ENCODE data around the gene FMN1. TPM values are rescaled to one million over a fixed set of nuclear protein-coding genes. Genes with fewer than 3 reads are reported as not detected.
"Not testable (repeated sequence)": the region's sequence is repeated elsewhere in the genome, so short reads cannot be mapped to it uniquely, and the experiment has no call there.

FMN1 gene
- polyA plus RNA-seq, 1 donor = 0.90 TPM

DNA sequence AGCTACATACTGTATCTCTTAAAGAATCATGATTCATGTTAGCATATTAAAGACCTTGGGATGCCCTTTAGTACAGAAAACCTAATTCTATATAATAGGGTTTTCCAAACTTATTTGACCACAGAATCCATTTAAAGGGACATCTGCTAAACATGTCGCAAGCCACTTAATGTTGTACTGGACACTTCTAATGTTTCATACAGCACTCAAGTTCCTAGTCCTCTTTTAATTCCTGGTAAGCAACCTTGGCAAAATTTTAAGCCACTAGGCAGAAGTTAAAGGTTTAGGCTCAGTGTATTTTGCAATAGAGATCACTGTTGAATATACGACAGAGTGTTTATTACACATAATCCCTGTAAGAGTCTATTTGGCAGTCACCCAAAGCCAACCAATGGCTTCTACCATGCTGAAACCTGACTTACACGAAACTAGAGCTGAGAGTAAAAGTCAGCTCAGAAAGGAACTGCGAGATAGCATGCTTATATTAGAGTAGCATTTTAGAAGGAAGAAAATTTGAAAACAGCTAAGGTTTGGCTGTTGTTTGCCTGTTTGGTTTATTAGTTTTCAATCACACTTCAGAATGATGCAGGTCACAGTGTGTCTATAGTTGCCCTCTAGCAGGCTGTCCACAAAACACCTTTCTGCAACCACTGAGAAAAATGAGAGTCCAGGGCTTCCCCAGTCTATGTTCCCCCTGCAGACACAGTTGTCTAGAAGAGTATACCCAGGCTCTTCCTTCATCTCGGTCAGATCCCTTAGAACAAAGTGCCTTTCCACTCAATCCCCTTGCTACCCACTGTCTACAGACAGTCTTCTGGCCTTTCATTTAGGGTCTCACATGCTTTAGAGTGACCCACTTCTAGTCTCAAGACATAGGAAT, 104.4 kb downstream of the FMN1 start:
- no peak for DNase-seq (ENCODE audit: low read depth)

DNA sequence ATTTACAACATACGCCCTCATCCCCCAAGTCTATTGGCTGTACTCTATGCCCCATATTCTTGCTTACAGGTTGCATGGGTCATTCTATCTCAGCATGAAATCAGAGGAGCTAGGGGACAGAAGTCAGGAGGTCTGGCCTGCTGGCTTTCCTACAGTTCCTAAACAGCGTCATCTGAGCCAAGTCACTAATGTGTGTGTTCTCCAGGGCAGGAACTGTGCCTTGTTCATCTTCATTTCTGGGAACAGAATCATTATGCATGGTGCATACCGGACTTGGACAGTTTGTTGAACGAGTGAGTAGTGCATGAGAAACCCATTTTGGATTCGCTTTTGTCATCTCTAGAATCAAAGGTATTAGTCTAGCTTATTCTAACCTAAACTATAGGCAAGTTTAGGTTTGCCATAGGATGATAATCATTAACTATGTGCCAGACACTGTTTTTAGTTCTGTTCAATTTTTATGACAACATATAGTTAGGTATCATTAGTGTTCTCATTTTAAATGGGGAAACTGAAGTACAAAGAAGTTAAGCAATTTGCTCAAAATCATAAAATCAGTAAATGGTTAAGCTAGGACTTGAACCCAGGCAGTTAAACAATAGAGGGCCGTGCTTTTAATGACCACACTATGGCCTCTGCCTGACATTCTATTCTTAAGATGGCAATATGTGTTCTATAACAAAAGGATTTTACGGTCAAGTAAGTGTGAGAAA, 105.2 kb downstream of the FMN1 start:
- DNase-seq (ENCODE audit: low read depth) = no peak

DNA sequence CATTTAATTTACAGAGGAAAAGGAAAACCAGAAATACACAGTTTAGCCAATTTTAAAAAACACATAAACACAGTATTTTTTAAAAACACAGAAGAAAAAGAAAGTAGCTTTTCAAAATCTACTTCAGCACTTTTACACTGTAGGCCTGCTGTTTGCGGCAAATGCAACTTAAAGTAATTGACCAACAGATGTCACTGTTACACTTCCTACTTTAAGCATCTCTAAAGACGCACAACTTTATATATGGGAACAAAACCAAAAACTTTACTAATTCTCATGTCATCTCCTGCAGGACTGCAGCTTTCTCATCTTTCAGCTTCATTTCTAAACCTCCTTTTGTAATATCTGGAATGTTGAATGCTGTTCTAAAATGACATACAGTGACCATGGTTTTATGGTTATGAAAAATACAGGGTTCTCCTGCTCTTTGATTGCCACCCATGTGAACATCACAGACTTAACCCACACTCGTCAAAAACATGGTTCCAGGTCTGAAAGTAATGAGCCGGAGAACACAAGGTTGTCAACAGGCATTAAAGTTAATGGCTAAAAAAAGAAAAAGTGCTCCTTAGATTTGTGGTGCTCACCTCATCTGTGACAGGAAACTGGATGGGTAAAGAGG, 107.9 kb downstream of the FMN1 start:
- DNase-seq (ENCODE audit: low read depth) = peak; percentile 68

DNA sequence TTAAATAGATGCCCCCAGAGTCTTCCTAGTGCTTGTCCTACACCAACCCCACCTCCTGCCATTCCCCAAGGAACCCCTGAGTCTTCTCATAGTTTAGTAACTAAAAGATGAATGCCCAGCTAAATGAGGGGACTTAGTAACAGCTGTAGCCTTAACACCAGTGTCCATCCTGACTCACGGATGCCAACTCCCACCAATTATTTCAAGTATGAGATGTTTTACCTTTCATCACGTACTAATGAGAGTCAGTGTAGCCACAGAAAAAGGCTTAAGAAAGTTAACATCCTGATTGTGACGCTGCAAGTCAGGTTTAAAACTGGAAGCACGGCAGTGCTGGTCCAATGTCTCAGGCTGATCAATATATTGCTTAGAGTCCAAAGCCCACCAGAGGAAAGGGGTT, 109.9 kb downstream of the FMN1 start:
- no peak for DNase-seq (ENCODE audit: low read depth)

DNA sequence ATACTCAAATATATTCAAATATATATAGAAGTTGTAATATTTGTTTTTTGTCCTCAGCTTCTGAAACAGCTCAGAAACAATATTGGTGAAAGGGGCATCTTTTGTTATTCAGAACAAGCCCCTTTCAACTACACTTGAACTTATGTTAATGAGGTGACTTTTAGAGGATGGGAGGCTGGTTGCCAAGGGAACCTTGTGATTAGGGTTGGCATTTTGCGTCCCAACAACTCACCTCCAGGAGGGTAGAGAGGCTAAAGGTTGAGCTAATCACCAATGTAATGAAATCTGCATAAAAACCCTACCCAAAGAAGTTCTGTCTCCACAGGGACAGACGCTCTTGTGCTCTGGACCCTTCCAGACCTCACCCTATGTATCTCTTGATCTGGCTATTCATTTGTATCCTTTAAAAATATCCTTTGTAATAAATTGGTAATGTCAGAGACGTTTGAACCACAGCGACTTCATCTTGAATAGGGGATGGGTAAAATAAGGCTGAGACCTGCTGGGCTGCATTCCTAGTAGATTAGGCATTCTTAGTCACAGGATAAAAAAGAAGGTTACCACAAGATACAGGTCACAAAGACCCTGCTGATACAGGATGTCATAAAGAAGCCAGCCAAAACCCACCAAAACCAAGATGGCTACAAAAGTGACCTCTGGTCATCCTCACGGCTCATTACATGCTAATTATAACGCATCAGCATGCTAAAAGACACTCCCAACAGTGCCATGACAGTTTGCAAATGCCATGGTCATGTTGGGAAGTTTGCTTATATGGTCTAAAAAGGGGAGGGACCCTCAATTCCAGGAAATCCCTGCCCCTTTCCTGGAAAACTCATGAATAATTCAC, 111.1 kb downstream of the FMN1 start:
- DNase-seq (ENCODE audit: low read depth) = no peak

DNA sequence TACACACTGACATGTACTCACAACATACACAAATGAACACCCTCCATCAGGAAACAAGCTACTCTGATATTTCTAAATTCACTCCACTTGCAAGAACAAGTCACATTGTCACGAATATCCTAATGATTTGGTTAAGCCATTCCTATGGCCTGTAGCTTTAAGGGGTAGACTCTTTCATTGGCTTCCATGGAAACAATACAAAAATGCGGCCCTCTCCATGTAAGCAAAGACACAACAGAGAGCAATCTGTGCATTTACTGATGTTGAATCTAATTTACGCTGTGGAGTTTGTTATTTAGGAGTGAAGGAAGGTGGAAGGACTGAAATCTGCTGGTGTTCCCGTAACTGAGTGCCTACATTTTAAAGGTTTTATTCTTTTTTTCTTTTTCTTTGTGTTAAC, 114.5 kb downstream of the FMN1 start:
- DNase-seq (ENCODE audit: low read depth) = no peak

DNA sequence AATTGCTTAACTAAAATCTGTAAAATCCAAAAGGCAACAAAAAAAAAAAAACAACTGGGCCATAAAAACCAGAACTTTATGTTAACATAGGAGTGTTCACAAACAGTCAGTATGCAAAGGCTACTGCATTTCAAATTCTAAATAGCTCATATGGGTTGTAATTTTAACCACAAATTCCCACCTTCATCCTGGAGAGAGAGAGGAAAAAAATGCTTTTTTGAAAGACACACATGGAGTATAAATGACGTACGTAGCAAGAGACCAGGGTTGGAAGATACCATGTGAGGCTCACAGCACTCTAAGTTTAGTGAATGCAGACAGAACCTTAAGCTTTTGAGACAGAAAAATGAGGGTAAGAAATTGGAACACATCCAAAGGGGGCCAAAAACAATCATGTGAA, 115.9 kb downstream of the FMN1 start:
- DNase-seq (ENCODE audit: low read depth) = no peak

DNA sequence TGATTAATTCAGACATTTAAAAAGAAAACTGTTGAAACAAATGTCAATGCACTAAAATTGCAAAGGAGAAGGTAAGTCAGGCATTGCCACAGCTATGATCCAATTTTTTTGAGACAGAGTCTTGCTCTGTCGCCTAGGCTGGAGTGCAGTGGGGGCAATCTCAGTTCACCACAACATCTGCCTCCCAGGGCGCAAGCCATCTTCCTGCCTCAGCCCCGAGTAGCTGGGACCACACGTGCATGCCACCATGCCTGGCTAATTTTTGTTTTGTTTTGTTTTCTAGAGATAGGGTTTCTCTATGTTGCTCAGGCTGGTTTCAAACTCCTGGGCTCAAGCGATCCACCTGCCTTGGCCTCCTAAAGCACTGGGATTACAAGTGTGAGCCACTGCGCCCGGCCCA, 117.6 kb downstream of the FMN1 start:
- DNase-seq (ENCODE audit: low read depth) = no peak

DNA sequence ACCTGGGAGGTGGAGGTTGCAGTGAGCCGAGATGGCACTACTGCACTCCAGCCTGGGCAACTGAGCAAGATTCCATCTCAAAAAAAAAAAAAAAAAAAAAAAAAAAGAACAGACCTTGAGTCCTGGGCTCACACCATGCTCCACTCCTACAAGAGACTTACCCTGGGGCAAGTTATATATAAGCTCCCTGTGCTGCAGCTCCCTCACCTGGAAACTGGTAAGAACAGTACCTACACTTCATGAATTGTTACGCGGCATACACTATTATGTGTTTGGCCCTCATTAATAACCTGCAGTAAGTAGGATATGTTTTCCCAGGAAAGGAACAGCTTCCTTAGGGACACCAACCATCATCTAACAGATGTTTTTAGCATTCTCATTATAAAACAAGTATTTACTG, 119.6 kb downstream of the FMN1 start:
- DNase-seq (ENCODE audit: low read depth) = no peak

DNA sequence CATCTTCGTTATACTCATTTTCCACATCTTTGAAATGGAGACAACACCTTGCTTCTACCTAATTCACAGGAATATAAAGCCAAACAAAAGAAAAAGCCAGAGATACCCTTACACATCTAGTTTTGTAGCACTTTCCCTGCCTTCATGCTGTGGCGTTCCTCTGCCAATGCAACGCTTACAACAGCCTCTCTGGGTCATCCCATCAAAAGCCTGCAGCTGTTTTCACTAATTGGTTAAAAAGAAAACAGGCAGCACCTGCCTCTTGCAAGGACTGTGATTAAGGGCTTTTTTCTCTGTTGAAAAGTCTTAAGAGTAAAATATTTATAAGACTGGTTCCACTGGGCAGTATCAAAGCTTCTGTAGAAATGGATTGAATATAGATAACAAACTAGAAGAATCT, 120.3 kb downstream of the FMN1 start:
- no peak for DNase-seq (ENCODE audit: low read depth)

DNA sequence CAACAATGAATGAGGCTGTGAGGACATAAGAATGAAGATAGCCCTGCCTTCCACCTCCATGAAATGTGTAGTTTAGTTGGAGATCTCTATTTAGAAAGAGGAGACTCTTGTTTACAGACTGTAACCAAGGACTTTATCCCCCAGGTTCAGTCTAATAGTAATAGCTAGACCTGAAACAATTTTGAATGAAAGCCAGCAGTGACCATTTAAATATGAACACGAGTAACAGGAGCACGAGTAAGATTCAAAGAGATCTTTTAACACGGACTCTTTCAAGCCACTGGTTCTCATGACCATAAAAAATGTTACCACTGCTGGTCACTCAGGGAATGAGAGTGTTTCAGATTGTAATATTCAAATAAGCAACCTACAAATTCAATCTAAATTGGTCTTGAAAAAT, 123.1 kb downstream of the FMN1 start:
- no peak for DNase-seq (ENCODE audit: low read depth)

DNA sequence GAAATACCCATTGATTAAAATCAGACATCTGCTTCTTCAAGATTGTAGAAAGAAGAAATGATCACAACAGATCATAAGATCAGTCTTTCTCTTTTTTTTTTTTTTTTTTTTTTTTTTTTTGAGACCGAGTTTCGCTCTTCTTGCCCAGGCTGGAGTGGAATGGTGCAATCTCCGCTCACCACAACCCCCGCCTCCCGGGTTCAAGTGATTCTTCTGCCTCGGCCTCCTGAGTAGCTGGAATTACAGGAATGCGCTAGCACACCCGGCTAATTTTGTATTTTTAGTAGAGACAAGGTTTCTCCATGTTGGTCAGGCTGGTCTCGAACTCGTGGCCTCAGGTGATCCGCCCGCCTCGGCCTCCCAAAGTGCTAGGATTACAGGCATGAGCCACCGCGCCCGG, 124.6 kb downstream of the FMN1 start:
- DNase-seq (ENCODE audit: low read depth) = not testable (repeated sequence)

DNA sequence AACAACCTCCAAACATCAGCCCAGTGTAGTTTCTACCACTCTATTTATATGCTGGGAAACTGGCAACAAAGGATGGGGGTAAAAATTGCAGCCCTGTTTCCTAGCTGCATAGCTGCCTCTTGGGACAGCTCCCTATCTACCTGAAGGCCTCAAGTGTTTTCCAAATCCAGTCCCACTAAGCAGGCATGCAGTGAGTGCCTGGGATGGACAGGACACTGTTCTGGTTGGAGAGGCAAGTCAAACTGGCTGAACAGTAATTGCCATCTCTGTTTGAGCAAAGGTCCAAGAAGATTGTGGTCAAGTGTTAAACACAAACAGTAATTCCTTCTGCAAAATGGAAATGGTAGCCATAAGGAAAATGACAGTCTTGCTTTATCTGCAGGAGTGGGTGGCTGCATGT, 125.4 kb downstream of the FMN1 start:
- DNase-seq (ENCODE audit: low read depth) = no peak

DNA sequence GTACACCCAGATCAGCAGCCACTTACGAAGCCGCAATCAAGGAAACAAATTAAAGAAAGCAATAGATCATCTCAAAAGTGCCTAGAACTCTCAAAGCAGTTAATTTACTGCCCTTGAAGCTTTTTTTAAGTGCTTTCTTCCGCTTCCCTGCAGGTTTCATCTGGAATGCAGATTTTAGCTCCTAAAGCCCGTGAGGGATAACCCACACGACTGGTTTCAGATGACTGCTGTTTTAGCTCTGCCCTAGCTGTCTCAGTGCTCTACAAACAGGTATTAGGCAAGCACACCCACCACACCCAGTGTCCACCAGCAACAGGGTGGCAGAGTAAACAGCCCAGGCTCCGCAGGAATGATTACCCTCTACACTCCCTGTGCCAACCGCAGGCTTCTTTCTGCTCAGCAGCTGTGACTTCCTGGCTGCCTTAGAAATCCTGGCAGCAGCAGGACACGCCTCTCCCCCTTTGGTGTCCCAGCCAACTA, 126.0 kb downstream of the FMN1 start:
- no peak for DNase-seq (ENCODE audit: low read depth)

DNA sequence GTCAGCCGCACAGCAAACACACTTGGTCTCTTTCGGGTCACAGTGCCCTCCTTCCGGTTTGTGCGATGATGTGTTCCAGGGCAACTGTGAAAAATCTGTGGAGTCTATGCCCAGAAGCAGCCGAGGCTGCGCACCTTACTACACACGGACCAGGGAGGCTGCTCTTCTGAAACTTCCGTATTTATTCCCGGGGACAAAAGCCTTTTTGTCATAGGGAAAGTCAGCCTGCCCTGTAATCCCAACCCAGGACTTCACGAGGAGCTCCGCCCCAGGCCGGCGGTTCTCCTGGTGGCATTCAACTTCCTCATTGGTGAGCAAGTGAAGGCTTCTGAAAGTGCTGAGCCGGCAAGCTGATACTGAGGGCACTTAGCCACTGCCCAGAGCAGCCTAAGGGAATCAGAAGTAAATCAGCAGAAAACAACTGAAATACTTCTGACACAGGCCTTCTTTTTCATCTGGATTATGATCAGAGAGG, 126.5 kb downstream of the FMN1 start:
- DNase-seq (ENCODE audit: low read depth) = no peak

DNA sequence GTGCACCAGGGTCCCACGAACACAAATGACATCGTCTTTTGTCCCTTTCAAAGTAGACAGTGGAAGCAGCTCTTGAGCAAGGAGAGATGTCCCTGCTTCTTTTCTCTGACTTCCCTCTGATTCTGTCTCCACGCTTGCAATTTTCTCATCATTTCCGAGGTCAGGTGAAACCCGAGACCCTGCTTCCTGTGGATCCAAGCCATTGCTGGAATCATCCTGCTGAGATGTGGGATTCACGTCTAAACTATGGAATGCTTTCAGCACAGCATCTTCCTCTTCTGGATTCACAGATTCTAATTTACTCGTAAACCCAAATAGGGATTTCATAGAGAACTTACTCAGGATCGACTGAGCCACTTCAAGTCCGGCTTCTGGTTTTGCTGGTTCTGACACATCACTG, 127.1 kb downstream of the FMN1 start:
- DNase-seq (ENCODE audit: low read depth) = no peak

DNA sequence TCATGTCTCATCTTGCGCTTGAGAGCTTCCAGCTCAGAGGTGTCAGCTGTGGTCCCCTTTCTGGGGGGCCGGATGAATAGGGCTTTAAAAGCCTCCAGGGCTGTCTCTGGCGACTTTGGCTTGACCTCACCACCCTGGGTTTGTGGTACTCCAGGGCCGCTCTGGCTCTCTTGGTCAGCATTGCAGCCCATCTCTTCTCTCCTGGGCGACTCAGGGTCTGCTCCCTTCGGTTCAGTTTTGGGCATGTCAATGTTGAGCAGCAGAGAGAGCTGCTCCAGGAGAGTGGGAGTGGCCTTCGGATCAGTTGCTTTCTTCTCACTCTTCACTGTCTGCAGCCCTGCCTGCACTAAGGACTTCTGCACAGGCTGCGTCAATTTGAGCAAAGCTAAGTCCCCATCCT, 127.9 kb downstream of the FMN1 start:
- DNase-seq (ENCODE audit: low read depth) = no peak

DNA sequence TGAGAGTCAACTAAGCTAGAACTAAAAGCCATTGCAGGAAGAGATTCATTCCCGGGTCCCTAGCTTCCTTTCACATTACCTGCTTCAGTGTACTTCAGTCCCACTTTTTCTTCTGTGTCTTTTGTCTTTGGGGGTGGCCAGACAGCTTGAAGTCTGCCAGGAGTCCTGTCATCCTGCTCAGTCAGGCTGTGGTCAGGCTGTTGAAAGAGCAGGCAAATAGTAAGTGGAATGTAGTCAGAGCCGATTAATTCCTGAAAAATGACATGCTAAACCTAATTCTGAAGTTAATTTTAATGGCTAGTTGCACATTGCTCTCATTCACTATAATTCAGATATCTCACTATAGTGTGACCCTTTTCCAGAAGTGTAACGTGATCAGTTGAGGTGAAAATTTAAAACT, 129.6 kb downstream of the FMN1 start:
- no peak for DNase-seq (ENCODE audit: low read depth)

DNA sequence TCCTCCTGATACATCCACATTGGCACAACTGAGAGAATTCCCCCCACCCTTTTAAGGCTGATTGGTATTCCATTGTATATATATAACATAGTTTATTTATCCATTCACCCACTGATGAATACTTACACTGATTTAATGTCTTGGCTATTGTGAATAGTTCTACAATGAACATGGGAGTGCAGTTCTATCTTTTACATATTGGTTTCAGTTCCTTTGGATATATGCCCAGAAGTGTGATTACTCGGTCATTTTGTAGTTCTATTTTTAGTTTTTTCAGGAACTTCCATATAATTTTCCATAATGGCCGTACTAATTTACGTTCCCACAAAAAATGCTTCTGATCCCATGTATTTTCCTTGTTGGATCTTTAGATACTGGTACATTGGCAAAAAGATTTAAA, 135.3 kb downstream of the FMN1 start:
- peak; percentile 35 for DNase-seq (ENCODE audit: low read depth)

DNA sequence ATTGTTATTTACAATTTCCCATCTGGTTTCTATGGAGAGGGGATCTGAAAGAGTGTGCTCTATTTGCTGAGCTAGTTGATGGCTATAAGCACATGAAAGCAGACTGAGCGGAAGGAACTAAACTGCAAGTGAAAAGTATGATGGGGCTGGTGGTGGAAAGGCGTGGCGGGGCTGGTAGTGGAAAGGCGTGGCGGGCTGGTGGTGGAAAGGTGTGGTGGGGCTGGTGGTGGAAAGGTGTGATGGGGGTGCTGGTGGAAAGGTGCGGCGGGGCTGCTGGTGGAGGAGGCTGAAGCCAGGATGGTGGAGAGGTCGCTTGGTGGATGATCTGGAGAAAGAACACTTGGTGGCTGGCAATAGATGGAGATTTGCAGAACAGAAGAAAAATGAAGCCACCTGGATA, 136.7 kb downstream of the FMN1 start:
- DNase-seq (ENCODE audit: low read depth) = no peak

DNA sequence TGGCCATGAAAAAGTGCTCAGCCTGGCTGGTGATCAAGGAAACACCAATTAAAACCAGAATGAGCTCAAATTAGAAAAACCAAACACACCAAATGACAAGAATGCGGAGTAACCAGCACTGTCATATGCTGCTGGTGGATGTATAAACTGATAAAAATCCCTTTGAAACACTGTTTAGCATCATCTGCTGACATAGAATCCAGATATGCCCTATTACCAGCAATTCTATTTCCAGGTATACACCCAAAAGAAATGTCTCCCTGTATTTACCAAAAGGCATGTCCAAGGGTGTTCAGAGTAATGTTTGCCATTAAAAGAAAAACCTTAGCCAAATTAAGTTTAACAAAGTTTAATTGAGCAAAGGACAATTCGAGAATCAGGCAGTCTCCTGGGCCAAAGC, 138.6 kb downstream of the FMN1 start:
- no peak for DNase-seq (ENCODE audit: low read depth)

DNA sequence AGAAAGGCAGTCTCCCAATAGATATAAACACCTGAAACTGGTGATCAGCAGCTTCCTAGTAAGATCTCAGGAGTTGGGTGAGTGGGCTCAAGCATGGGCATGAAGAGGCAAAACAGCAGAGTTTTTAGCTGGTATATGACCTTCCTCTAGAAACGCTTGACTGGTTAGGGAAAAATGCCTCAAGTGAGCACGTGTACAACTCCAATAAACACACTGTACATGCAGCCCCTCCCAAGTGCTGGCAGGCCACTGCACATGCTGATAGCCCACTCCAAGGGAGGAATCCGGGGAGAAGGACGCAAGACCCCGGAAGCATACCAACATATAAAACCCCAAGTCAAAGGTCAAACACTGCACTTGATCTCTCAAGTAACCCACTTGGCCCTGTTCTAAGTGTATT, 143.0 kb downstream of the FMN1 start:
- no peak for DNase-seq (ENCODE audit: low read depth)

Data from forelimb muscle (tissue), 1 donor.